ENCODE data around the gene ARID5B.

ARID5B gene

GRCh38 chr10:62019013-62019684 is 117.7 kb downstream of the ARID5B start:
- H3K27ac ChIP-seq = no peak overlapping the region
- no peak overlapping the region for H3K4me2 ChIP-seq
- H4K20me1 ChIP-seq (ENCODE audit: insufficient read depth) = no peaks in the 10 kb centered on the region
- no peaks in the 10 kb centered on the region for H3K36me3 ChIP-seq (ENCODE audit: insufficient read depth)
- no peak overlapping the region for H2AFZ ChIP-seq (ENCODE audit: low read depth)
- no peaks in the 10 kb centered on the region for H3K4me1 ChIP-seq (ENCODE audit: low read depth, poor library complexity, severe bottlenecking)
- TF ChIP-seq CTCF (conservative IDR thresholded peaks at IDR 0.05; ENCODE audit: low read depth, low read length) = no peak
- no peaks in the 10 kb centered on the region for H3K79me2 ChIP-seq (ENCODE audit: insufficient read depth, low read depth)
- no peak overlapping the region for H3K9ac ChIP-seq
- H3K27me3 ChIP-seq (ENCODE audit: insufficient read depth, low read depth) = no peaks in the 10 kb centered on the region
- no peak overlapping the region for H3K4me3 ChIP-seq (IDR thresholded peaks at IDR 0.05; ENCODE audit: insufficient read depth, low read depth, low read length)

GRCh38 chr10:62019685-62020359 is 118.3 kb downstream of the ARID5B start:
- Histone ChIP-seq H3K79me2 (ENCODE audit: insufficient read depth, low read depth) (no peaks in the 10 kb centered on the region), H3K36me3 (ENCODE audit: insufficient read depth) (no peaks in the 10 kb centered on the region), H3K27me3 (ENCODE audit: insufficient read depth, low read depth) (no peaks in the 10 kb centered on the region), H3K9ac (no peak overlapping the region), H3K4me2 (no peak overlapping the region), H3K4me3 (IDR thresholded peaks at IDR 0.05; ENCODE audit: insufficient read depth, low read depth, low read length) (no peak overlapping the region), H4K20me1 (ENCODE audit: insufficient read depth) (no peaks in the 10 kb centered on the region), H2AFZ (ENCODE audit: low read depth) (no peak overlapping the region), H3K4me1 (ENCODE audit: low read depth, poor library complexity, severe bottlenecking) (no peaks in the 10 kb centered on the region), H3K27ac (no peak overlapping the region)
- TF ChIP-seq CTCF (conservative IDR thresholded peaks at IDR 0.05; ENCODE audit: low read depth, low read length) = no peak

GRCh38 chr10:62021128-62021665 is 119.7 kb downstream of the ARID5B start:
- TF ChIP-seq CTCF (conservative IDR thresholded peaks at IDR 0.05; ENCODE audit: low read depth, low read length) = no peak
- Histone ChIP-seq H2AFZ (ENCODE audit: low read depth) (no peak overlapping the region), H3K4me3 (IDR thresholded peaks at IDR 0.05; ENCODE audit: insufficient read depth, low read depth, low read length) (no peak overlapping the region), H3K27me3 (ENCODE audit: insufficient read depth, low read depth) (no peaks in the 10 kb centered on the region), H3K36me3 (ENCODE audit: insufficient read depth) (no peaks in the 10 kb centered on the region), H4K20me1 (ENCODE audit: insufficient read depth) (no peaks in the 10 kb centered on the region), H3K9ac (no peak overlapping the region), H3K27ac (no peak overlapping the region), H3K4me2 (no peak overlapping the region), H3K79me2 (ENCODE audit: insufficient read depth, low read depth) (no peaks in the 10 kb centered on the region), H3K4me1 (ENCODE audit: low read depth, poor library complexity, severe bottlenecking) (no peaks in the 10 kb centered on the region)

GRCh38 chr10:62021978-62022802 is 120.7 kb downstream of the ARID5B start:
- Histone ChIP-seq H3K4me1 (ENCODE audit: low read depth, poor library complexity, severe bottlenecking) (no peaks in the 10 kb centered on the region), H3K4me3 (IDR thresholded peaks at IDR 0.05; ENCODE audit: insufficient read depth, low read depth, low read length) (no peak overlapping the region), H3K27me3 (ENCODE audit: insufficient read depth, low read depth) (no peaks in the 10 kb centered on the region), H4K20me1 (ENCODE audit: insufficient read depth) (no peaks in the 10 kb centered on the region), H3K36me3 (ENCODE audit: insufficient read depth) (no peaks in the 10 kb centered on the region), H2AFZ (ENCODE audit: low read depth) (no peak overlapping the region), H3K4me2 (no peak overlapping the region), H3K9ac (no peak overlapping the region), H3K27ac (no peak overlapping the region), H3K79me2 (ENCODE audit: insufficient read depth, low read depth) (no peaks in the 10 kb centered on the region)
- no peak for TF ChIP-seq CTCF (conservative IDR thresholded peaks at IDR 0.05; ENCODE audit: low read depth, low read length)
